Inflammatory macrophage (primary cell): ENCODE measurements around the gene PSG2.
"Not testable (repeated sequence)": the region's sequence is repeated elsewhere in the genome, so short reads cannot be mapped to it uniquely, and the experiment has no call there.

ENCODE experiments used
- DNase-seq, 2 donors: peaks; one replicate each; pipeline ENCODE4 v3.0.0-alpha.2; 2020 to 2022

PSG2 gene

GRCh38 chr19:43077881-43078280 lies 4.6 kb downstream of the PSG2 start:
- not testable (repeated sequence) for DNase-seq

- DNase-seq: not testable (repeated sequence)
Observed at GRCh38 chr19:43062418-43062817, 20.1 kb downstream of the PSG2 start.

GRCh38 chr19:43061326-43061725 lies 21.2 kb downstream of the PSG2 start:
- DNase-seq: not testable (repeated sequence)

DNA sequence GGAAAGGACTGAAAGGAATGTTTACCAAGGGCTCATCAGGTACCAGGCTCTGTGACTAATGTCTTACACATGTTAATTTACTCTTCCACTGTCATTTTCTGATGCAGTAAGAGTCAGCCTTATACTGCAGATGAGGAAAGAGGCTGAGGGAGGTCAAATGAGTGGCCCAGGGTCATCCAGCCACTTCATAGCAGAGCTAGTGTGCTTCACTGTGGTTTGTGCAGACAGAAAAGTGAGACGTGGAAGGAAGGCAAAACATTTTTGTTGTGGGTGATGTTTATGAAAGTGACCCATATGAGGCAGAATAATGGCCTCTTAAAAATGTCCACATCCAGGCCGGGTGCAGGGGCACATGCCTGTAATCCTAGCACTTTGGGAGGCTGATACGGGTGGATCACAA lies 22.2 kb downstream of the PSG2 start:
- not testable (repeated sequence) for DNase-seq

GRCh38 chr19:43059482-43059881 lies 23.0 kb downstream of the PSG2 start:
- not testable (repeated sequence) for DNase-seq

DNA sequence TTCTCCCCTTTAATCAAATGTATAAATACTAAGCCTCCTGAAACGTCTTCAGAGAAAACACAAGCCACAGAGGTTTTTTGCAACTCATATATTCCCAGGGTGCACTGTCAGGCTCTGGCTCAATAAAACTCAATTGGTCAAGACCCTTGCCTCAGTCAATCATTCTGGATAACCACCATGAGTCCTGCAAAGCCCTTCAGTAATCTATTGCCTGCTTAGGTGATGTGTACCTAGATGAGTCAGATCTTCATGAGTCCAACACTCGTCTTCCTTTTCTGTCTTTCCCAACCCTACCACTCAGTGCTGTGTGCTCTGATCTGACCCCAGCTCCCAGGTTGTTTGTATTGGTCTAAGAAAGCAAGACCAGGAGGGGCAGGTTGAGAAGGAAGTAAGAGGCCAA lies 24.1 kb downstream of the PSG2 start:
- not testable (repeated sequence) for DNase-seq

DNA sequence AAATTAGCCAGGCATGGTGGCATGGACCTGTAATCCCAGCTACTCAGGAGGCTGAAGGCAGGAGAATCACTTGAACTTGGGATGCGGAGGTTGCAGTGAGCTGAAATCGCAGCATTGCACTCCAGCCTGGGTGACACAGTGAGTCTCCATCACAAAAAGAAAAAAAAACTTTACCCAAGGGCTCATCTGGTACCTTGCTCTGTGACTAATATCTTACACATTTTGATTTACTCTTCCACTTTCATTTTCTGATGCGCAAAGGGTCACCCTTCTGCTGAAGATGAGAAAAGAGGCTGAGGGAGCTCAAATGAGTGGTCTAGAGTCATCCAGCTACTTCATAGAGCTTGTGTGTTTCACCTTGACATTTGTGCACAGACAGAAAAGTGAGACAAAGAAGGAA lies 34.5 kb downstream of the PSG2 start:
- not testable (repeated sequence) for DNase-seq

DNA sequence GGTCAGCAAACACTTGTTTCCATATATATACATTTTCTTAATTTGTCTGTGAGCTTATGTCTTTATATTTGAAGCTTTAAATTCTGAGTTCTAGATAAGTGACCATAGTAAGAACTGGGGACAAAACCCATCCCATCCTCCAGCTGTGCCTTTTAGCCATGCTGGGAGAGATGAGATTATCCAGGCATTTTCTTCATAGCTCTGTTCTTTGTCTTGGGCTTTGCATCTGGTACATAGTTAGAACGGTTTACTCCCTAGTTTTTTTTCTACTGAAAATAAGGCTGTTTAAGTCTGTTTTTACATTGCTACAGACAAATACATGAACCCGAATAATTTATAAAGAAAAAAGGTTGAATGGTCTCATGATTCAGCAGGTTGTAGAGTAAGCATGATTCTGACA lies 35.9 kb downstream of the PSG2 start:
- DNase-seq: not testable (repeated sequence)

DNA sequence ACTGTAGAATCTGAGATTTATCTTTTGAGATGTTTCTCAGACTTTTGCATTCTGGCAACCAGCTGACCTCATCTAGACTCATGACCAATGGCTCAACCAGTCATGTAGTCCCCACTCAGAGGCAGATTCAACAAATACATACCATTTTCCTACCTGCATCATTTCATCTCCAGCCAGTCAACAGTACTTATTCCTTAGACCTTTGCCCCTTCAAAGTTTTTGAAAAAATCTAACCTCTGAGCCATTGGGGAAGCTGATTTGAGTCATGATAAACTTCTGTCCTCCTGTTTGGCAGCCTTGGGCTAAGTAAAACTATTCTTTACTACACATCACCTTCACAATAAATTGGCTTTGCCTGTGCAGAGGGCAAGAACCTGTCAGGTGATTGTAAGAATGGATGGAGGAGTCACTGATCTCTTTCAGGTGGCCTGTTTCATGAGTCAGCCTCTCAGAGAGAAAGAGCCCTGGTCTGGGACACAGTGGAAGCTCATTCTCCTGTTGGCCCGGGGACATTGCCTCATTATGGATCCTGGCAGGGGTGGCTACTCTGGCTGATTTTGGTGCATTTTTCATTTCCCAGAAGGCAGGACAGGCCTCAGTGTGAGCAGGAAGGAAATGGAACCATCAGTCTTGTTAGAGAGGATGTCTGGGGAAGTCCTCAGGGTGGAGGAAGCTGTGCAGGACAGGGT lies 38.9 kb downstream of the PSG2 start:
- not testable (repeated sequence) for DNase-seq

- not testable (repeated sequence) for DNase-seq
Observed at GRCh38 chr19:43031645-43032044, 50.9 kb downstream of the PSG2 start.

- no peak for DNase-seq
Observed at GRCh38 chr19:43028866-43029265, 53.6 kb downstream of the PSG2 start.

DNA sequence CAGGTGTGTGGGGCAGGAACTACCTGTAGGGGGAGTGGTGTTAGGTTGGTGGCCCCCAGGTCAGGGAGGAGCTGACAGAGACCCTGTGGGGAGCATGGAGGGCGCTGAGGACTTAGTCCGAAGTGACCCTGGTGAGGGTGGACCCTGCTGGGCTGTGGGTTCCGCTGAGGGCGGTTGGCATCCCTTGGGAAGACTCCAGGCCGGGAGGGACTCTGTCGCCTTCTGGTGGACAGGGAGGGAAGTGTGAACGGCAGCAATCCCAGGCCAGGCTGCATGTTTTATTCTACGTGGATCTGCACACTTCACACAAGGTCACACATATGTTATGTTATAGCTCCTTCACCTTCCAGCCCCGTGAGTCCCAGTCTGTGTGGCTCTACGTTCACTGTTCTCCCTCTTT lies 54.5 kb downstream of the PSG2 start:
- DNase-seq: not testable (repeated sequence)

- not testable (repeated sequence) for DNase-seq
Observed at GRCh38 chr19:43027061-43027460, 55.4 kb downstream of the PSG2 start.

GRCh38 chr19:43026369-43026768 lies 56.1 kb downstream of the PSG2 start, which contains the start of gene PSG11:
Gene PSG11, minus strand, starts transcription at chr19:43026469. Its CDS starts 97 bp downstream, at chr19:43026372.
- not testable (repeated sequence) for DNase-seq

DNA sequence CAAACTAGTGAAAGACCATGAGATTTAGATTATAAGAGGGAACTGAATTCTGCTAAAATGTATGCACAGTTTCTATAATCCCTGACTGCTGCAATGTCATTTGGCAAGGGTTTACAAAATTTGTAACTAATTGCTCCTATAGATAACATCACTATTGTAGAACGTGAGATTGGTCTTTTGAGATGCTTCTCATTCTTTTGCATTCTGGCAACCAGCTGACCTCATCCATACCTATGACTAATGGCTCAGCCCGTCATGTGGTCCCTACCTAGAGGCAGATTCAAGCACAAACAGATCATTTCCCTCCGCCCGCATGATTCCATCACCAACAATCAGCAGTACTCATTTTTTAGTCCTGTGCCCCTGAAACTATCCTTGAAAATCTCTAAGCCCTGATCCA lies 60.4 kb downstream of the PSG2 start:
- DNase-seq: not testable (repeated sequence)

DNA sequence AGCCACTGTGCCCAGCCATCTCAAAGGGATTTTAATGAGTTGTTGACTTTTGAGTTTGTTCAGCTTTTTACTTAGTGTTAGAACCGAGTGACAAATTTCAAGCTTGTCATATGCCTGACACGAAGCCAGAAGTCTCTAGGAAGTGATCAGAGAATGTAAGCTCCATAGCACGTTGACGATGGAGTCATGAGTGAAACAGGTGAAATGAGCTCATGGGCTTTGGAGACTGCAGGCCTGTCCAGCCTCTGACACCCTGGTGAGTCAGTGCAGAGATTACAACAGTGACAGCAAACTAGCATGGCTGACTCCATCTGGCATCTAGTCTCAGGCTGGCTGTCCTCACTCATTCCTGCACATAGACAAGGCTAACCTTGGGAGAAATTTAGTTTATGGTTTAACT lies 60.9 kb downstream of the PSG2 start:
- DNase-seq: not testable (repeated sequence)

DNA sequence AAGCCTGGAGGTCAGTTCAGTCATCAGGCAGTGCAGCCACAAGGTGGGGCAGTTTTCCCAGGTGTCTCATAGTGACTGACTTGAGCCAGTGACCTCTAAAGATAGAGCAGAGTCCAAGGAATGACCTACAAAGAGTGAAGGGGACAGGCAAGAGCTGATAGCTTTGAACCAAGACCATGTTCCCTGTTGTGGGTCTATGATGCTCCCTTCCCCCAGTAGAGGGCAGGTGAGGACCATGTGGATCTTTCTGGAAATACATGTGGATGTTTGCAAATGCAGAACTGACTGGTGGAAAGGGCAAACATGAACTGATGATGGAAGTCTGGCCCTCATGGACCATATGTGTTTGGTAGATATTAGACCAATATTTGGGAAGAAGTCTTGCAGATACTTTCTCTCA lies 62.9 kb downstream of the PSG2 start:
- DNase-seq: not testable (repeated sequence)
